HG03066 (cell line): ENCODE results near the gene PRSS53.
A peak's percentile ranks its signal among the peaks of the same experiment; 100 is the strongest.
"Not testable (repeated sequence)": the region's sequence is repeated elsewhere in the genome, so short reads cannot be mapped to it uniquely, and the experiment has no call there.

Source experiments
- ATAC-seq: cut with Tn5 transposase; IDR thresholded peaks from one replicate; pipeline ENCODE4 v1.9.1; 2021; ENCODE audit warnings: low read depth; ENCODE audit not compliant: unreplicated experiment

The PRSS53 gene

GRCh38 chr16:31118223-31119155, 29.7 kb upstream of the PRSS53 start:
- ATAC-seq, result no peak

GRCh38 chr16:31117384-31118222, 28.9 kb upstream of the PRSS53 start, which contains the start of gene KAT8:
TSS of gene KAT8 (plus strand) at chr16:31117664. CDS start at chr16:31117682, 18 bp downstream.
- ATAC-seq, result peak; percentile 87

GRCh38 chr16:31114468-31114867, 25.7 kb upstream of the PRSS53 start:
- no peak for ATAC-seq

- ATAC-seq, result no peak
Observed at GRCh38 chr16:31113121-31114120, 24.7 kb upstream of the PRSS53 start.

GRCh38 chr16:31112711-31113110, 24.0 kb upstream of the PRSS53 start:
- no peak for ATAC-seq

GRCh38 chr16:31111881-31112466, 23.2 kb upstream of the PRSS53 start:
- no peak for ATAC-seq

GRCh38 chr16:31110106-31111034, 21.6 kb upstream of the PRSS53 start:
- ATAC-seq, result no peak

- no peak for ATAC-seq
Observed at GRCh38 chr16:31109622-31110021, 20.9 kb upstream of the PRSS53 start.

GRCh38 chr16:31108794-31109558, 20.2 kb upstream of the PRSS53 start:
- ATAC-seq, result no peak

- peak; percentile 80 for ATAC-seq
Observed at GRCh38 chr16:31108035-31108793, 19.5 kb upstream of the PRSS53 start, which contains the start of gene BCKDK. TSS of gene BCKDK (plus strand) at chr16:31108386. CDS start at chr16:31109224, 838 bp downstream.

GRCh38 chr16:31107465-31107867, 18.7 kb upstream of the PRSS53 start:
- ATAC-seq, result peak; percentile 57

- no peak for ATAC-seq
Observed at GRCh38 chr16:31106509-31107464, 18.0 kb upstream of the PRSS53 start.

GRCh38 chr16:31105677-31106213, 17.0 kb upstream of the PRSS53 start:
- ATAC-seq, result no peak

GRCh38 chr16:31100876-31101641, 12.3 kb upstream of the PRSS53 start:
- ATAC-seq, result not testable (repeated sequence)
